NCI-H2227 (cell line): ENCODE data around the gene TOMM70.
A peak's percentile ranks its signal among the peaks of the same experiment; 100 is the strongest.

Source experiments
- DNase-seq: peaks from one replicate; lab custom pipeline; 2025; ENCODE audit not compliant: unreplicated experiment; lab: John Stamatoyannopoulos, UW

The TOMM70 gene

DNA sequence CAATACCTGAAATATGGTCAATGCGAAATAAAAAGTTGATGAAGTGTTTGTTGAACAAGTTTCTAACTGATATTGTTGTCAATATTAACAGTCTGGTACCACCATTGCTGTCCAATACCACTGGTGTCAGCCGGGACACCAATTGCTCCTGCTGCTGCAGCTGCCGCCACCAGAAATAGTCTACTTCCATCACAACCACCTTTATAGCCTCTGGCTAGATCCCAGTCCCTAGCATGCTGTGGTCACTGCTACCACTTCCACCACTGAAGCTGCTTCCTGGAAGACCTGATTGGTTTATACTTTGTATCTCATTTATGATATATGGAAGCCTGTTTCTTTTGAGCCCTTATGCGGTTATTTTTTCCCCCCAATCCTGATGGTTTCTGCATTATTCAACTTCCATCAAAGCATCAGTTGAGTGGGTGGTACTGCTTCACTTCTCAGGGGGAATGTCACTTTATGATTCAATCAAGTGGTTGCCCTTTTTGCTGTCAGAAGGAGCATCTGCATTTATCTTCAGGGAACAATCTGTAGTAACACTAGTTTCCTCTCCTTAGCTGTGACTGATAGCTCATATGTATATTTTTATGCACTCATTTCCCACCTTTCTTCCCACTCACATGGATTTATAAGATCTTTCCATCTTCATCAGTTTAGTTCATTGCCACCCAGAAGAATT, 12.2 kb upstream of the TOMM70 start:
- DNase-seq: no peak

DNA sequence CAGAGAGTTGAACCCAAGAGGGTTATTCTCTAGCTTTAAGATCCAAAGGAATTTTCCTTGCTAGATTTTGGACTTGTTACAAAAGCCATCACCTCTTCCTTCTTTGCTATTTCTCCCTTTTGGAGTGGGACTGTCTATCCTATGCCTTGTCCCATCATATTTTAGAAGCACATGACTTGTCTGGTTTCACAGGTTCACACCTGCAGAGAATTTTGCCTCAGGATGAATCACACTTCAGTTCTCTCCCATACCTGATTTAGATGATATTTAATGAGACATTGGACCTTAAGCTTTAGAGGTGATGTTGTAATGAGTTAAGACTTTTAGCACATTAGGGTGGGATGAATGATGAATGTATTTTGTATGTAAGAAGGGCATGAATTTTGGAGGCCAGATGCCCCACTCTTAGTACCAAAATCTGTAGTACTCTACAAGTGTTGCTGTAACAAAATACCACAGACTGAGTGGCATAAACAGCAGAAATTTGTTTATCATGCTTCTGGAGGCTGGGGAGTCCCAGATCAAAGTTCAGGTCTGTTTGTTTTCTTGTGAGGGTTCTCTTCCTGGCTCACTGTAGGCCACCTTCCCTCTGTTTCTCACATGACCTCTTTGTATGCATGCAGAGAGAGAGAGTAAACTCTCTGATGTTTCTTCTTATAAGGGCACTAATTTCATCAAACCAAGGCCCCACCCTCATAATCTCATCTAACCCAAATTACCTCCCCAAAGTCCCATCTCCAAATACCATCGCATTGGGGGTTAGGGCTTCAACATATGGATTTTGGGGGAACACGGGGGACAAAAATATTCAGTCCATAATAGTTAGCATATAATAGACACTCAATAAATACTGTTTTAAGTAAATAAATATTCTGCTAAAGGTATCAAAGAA, 10.4 kb upstream of the TOMM70 start:
- DNase-seq: no peak

DNA sequence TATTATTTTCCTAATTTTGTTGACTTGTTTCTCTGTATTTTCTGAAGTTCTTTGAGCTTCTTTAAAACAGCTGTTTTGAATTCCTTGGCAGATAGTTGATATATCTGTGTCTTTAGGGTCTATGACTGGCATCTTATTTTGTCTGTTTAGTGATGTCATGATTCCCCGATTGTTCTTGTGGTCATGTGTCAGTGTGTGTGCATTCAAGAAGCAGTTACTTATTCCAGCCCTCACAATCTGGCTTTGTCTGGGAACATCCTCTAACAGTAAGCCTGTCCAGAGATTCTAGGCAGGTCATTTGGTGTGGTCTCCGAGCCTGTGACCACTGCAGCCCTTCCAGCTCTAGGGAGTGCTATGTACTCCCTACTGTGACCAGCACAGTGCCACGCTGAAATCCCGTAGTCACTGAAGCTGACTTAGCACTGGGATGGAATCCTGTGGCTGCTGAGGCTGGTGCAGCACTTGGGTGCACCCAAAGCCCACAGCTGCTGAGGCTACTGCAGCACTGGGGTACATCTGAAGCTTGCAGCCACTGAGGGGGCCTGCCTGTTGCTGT, 7.2 kb upstream of the TOMM70 start:
- no peak for DNase-seq

DNA sequence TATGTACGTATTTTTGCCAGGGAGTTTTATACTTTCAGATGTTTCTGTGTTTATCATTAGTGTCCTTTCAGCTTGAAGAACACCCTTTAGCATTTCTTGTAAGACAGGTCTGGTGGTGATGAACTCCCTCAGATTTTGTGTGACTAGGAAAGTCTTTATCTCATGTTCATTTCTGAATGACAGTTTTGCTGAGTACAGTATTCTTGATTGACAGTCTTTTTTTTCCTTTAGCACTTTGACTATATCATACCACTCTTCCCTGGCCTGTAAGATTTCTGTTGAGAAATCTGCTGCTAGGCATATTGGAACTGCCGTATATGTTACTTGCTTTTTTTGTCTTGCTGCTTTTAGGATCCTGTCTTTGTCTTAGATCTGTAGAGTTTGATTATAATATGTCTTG, 6.3 kb upstream of the TOMM70 start:
- no peak for DNase-seq

DNA sequence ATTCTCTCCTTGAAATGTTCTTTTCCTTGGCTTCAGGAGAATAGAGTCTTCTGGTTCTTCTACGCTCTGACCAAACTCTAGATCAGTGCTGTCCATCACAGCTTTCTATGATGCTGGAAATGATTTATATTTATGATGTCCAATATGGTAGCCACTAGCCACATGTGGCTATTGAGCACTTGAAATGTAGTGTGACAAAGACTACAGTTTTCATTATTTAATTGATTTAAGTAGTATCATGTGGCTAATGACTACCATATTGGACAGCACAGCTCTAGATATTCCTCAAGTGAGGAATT, 3.3 kb upstream of the TOMM70 start:
- DNase-seq: no peak

DNA sequence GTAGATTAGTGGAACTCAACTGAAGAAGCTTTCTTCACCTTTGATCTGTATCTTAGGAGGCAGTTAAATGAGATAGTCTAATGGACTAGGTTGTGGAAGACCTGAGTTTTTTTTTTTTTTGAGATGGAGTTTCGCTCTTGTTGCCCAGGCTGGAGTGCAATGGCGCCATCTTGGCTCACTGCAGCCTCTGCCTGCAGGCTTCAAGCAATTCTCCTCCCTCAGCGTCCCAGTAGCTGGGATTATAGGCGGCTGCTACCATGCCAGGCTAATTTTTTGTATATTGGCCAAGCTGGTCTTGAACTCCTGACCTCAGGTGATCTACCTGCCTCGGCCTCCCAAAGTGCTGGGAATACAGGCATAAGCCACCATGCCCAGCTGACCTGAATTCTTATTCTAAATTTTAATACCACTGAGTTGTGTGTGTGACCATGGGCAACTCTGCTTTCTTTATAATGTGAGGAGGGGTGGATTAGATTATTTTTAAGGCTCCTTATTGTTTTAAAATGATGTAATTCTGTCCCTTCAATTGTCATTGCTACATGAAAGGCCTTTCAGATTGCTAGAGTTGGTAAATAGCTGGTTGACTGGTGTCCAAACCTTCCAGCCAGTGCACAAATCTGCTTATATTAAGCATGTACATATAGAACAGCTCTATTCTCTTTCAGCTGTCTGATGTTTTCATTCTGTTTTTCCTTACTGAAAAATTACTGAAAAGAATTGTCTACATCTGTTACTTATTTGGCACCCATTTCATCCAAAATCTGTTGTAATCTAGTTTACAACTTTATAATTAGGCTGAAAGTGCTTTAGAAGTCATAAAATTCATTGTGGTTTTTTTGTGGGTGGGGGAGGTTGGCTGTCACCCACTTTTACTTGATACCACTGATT, 2.7 kb upstream of the TOMM70 start:
- DNase-seq: peak; percentile 34

DNA sequence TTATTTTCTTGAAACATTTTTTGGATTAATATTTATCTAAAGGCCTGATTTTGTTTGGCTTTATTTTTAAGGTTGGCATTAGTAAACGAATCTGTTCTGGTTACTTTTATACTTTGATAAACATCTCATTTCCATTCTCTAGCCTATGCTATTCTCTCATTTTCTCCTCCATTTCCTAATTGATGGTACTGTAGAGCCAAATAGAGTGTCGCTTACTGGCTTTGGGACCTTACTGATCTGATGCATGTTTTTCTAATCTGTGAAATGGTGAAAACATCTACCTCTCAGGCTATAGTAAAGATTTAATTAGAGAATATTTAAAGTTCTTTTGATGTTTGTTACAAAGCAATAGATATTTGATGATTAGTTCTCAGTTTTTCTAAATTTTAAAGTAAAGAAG, 2.0 kb upstream of the TOMM70 start:
- no peak for DNase-seq

DNA sequence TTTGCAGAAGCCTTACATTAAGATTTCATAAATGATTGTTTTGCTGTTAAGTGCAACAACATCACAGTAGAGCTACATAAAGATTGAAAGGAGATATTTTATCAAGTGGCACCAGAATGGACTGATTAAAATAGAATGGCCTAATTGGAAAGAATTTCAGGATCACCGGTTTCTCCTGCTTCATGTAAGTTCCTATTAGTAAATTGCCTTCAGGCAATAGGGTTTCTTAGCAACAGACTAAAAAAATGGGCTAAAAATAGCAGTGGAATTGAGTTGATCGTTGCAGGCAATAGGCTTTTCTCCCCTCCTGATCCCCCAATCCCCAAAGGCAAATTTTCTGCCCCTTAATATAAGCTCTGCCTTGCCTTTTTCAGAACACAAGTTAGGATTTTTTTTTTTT, 1.4 kb upstream of the TOMM70 start:
- peak; percentile 41 for DNase-seq

DNA sequence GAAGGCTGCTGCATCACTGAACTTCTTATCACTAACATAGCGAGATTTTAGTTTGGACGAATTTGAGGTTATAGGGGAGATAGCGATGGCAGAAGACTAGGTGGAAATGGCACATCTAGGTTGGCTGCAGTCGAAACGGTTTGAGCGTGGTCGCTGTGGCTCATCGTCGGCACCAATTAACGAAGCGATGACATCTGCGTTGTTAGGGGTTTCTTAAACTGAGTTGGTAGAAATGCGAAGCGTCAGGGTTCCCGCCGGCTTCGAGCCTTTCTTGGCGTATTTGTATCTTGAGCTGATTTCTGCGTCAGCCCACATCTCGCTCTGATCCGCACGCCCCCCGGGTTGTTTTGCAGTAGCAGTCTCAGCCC, 769 bp upstream of the TOMM70 start:
- DNase-seq: peak; percentile 61

DNA sequence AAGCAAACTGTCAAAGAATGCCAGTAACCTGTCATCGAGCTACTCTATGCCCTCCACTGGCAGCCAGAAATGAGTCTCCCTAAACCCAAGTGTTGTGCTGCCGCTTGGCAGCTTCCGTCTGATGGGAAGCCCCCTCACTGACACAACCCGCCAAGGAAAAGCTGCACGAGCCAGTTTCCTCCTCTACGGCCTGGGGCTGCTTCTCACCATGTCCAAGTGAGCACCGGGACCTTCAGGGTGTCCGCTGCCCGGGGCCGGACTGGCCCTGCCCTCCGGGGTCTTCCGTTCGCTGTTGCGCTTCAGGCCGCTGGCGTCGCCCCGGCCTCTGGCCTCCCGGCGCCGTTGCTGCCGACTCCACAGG, 490 bp downstream of the TOMM70 start:
- peak; percentile 39 for DNase-seq

DNA sequence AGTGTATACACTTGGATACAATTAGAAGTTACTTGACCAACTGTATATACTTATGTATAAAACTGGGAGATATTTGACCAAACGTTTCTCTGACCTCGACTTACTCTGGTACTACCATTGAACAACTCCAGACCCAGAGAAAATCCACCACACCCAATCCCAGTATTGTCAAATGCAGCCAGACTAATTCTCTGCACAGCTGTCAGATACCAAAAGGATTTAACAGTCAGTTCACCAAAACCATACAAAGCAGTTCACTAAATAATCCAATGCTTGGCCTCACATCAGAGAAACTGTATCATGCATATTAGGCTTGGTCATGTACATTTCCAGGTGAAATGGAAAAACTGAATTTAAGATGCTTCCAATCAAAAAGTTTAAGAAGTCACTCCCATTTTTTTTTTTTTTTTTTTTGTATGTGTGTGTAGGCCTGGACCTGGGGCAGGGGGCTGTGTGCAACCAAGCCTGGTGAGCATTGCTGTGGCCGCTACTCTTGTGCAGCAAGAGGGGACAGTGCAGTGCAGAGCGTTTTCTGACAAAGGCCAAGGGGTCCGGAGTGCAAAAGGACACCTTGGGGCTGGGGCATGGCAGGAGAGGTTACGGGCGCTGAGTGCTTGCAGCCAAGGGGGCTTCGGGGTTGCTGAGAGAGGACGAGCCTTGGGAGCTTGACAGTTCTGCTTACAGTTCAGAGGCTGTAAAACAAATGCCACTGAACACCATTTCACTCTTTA, 1.4 kb downstream of the TOMM70 start:
- no peak for DNase-seq

DNA sequence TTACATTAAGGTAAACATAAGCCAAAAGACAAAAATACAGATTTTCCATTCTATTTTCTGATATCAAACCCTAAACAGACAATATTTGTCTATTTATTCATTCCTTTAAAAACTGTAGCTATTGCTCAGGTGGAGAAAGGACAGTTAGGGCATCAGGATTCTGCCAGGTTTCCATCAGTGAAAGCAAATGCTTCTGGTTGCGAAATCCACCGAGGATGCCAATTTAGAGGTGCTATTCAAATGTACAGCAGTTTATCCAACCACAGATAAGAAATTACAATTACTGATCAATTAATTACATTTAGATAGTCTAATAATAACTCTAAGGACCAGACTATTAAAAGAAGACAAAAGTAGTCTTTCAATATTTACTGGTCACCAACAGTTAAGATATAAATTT, 3.9 kb downstream of the TOMM70 start:
- DNase-seq: no peak

DNA sequence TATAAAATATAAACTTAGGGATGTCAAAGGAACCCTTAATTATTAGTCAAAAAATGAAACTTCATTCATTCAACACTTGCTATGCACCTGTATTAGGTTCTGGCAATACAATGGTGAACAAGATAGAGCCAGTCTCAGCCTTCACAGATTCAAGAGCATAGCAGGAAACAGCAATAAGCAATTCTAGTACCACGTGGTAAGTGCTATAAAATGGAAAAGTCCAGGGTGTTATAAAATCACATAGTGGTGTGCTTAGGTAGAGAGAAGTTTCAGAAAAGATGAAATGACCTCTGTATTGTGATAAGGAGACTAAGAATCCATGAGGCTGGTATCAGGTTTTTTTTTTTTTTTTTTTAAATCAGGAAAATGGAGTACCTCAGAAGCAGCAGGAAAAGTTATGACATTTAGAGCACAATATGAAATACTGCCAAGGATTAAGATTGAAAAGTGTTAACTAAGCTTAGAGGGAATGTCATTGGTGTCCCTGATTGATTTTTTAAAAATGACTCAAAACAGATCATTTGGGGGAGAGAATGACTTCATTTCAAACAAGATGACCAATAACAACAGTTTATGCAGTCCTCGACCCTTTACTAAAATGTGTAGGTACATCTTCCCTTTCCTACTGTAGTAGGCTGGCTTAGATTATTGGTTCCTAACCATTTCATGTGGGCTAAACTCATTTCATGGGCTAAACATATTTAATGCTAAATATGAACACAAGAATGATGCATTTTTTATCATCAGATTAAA, 5.0 kb downstream of the TOMM70 start:
- no peak for DNase-seq

DNA sequence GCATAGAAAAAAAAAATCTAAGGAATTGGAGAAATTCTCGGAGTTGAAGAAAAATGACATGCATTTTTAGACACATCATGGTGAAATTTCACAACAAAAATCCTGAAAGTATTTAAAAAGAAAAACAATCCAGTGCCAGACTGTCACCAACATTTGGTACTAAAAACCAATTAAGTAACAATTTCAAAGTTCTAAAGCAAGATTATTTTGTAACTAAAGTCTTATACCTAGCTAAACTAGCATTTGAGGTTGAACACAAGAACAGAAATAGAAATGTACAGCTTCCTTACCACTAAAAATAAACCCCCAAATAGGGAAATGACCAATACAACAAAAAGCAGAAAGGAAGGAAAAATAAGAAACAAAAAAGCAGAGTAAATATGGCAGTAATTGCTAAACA, 11.9 kb downstream of the TOMM70 start:
- DNase-seq: no peak

DNA sequence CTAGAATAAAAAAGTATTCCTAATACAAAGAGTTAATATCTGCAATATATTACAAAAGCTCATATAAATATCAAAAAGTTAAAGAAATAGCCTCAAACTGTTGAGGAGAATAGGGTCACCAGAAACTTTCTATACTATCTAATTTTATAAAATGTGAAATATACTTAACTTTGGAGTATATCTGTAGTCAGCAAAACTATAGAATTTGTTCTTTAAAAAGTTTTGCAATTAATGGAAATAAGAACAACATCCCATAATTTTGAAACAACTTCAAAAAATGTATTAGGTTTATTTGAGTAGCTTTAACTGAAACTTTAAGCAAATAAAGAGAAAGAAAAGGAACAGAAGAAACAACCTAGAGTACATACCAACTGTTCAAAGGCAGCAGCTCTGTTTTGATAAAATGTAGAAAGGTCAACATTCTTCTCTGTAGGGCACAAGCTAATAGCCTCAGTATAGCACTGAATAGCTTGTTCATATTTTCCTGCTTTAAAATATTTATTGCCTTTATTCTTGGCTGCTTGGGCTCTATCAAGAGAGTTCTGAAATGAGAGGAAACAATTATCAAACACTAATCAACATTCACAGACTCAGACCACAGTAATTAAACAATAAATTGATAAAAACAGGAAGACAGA, 14.3 kb downstream of the TOMM70 start:
- no peak for DNase-seq

DNA sequence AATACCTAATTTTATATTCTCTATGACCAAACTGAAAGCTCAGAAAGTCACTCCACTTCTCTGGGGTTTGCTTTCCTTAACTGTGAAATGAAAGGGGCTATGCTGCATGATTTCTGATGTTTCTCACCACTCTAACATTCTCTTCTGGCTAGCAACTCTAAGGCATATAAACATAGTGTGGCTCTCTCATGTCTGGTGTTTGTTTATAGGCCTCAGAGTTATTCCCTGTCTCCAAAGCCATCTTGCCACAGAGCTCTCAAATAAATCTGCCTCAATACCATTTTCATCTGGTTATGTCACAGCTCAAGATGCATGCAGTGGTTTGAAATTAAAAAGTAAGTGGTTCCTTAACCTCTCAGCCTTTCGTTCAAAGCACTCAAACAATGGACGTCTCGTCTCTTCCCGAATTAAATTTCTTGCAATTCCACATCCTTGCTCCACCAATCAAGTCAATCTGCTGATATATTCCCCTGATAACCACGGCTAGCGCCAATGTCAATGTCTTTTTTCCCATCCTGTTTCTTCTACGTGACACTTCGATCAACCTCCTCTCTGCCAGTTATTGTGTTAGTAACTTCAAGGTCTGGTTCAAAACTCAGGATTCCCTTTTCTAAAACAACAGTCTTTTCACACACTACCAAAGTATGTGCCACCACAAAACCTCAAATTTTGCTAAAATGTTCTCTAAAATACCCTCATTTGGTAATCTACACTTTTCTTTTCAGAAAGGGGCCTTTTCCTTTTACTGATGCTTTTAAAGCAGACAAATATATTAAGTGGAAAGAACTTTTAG, 16.0 kb downstream of the TOMM70 start:
- DNase-seq: no peak

DNA sequence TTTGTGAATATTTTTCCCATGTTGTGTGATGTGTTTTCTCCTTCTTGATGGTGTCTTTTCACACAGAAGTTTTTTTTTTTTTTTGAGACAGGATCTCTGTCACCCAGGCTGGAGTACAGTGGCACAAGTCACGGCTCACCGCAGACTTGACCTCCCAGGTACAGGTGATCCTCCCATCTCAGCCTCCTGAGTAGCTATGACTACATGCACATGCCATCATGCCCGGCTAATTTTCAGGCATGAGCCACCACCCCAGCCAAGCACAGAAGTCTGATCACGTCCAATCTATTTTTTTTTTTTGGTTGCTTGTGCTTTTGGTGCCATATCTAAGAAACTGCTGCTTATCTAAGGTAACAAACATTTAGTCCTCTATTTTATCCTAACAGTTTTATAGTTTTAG, 24.6 kb downstream of the TOMM70 start:
- no peak for DNase-seq

DNA sequence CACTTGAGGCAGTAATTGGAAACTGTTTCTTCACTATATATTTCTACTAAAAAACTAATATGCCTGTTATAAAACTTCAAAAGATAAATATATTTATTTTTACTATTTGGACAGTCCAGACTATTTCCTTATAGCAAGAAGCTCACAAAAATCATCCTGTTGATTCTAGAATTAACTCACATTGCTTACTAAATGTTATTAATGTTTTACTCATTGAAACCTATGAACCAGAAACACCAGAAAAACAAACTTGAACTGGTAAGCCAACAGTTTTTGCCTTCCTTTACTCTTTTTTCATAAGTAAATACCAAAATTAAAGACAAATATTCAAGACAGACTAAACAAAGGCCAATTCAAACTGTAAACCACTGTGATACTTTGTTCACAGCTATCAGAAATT, 26.4 kb downstream of the TOMM70 start:
- DNase-seq: no peak

DNA sequence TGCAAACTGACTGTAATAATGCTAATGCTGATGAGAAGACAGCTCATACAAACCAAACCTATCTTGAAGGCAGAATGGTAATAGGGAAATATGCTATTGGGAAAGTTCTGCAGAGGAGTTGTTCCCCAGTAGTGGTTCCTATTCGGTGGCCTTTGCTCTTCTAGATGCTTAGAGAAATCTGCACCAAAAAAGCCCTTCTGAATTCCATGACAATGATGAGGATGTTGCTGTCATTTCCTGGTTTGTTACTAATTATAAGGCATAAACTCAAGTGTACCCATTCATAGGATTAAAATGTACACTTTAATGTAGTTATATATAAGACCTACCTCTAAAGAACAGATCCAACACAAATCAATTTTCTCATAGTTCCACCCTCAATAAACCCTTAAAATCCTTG, 30.1 kb downstream of the TOMM70 start:
- no peak for DNase-seq
